AG04449 (cell line): ENCODE results near the gene RFC2.
"Not testable (repeated sequence)": the region's sequence is repeated elsewhere in the genome, so short reads cannot be mapped to it uniquely, and the experiment has no call there.

Experiments
- CTCF ChIA-PET: fragments of 350-600 bp; formaldehyde crosslinking; extraction: SDS; loops from one replicate; lab custom pipeline; 2021; ENCODE audit warnings: antibody characterized with exemption; lab: Yijun Ruan, JAX
- POLR2A ChIA-PET: fragments of 400-600, 350-600 bp; formaldehyde crosslinking; extraction: SDS; loops from one replicate; lab custom pipeline; 2020; ENCODE audit warnings: antibody characterized with exemption, inconsistent platforms; lab: Yijun Ruan, JAX
- DNase-seq: peaks from one replicate; pipeline ENCODE4 v3.0.0-alpha.2; 2010; ENCODE audit warnings: low read depth, low spot score
- H3K4me3 ChIP-seq: 2 replicates; pipeline ENCODE4 v1.5.1; 2011; ENCODE audit warnings: low read depth, mild to moderate bottlenecking, control low read depth, low read length
- CTCF ChIP-seq: IDR thresholded peaks from one replicate; pipeline ENCODE4 v1.5.1; 2011; ENCODE audit warnings: mild to moderate bottlenecking, moderate library complexity, low read length, control low read depth, inconsistent platforms; ENCODE audit not compliant: insufficient read depth; ENCODE audit errors: missing control alignments

Gene RFC2

GRCh38 chr7:74266191-74266963 lies 12.2 kb upstream of the RFC2 start:
- no peak for TF ChIP-seq CTCF
- no peak overlapping the region for H3K4me3 ChIP-seq
- no peak for DNase-seq
- CTCF ChIA-PET, result interaction anchor here (0.7 to 1.3 kb wide), 3 partner anchors 60 to 135 kb away, joined by 3 read pairs; no protein-coding TSS in a partner anchor
- POLR2A ChIA-PET, result interaction anchor here (1.0 kb wide), 1 partner anchor 13 kb away, joined by 4 read pairs; no protein-coding TSS in a partner anchor

- ChIA-PET POLR2A (no interaction called here), CTCF (interaction anchor here (0.9 to 2.0 kb wide), 4 partner anchors 12 to 138 kb away, joined by 3 to 7 read pairs (median 3); no protein-coding TSS in a partner anchor)
- DNase-seq, result no peak
These were observed 9.4 kb upstream of the RFC2 start for GRCh38 chr7:74263399-74264120.

DNA sequence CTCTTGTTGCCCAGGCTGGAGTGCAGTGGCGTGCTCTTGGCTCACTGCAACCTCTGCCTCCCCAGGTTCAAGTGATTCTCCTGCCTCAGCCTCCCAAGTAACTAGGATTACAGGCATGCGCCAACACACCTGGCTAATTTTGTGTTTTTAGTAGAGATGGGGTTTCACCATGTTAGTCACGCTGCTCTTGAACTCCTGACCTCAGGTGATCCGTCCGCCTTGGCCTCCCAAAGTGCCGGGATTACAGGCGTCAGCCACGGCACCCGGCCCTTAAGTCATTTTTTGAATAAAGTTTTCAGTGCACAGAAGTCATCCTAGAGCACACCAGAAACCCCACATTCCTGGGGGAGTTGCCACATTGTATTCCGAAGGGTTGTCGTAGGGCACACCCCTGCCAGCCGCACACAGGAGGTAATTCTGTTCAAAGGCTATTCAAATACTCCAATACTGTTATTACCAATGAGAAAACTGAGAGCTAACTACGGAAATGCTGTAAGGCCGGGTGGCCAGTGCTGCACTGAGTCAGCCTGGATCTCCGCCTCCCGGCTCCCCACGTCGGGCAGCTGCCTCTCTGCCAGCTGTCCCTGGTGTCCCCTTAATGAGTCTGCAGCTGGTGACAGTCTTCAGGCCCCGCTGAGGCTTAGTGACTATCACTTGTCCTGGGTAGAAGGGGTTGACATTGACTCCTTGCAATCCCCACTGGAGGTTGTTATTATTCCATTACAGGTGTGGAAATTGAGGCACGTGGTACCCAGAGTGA lies 8.6 kb upstream of the RFC2 start:
- TF ChIP-seq CTCF, result no peak
- DNase-seq, result no peak
- H3K4me3 ChIP-seq, result no peak overlapping the region
- ChIA-PET CTCF (interaction anchor here (1.0 to 2.0 kb wide), 2 partner anchors 12 to 138 kb away, joined by 3 to 7 read pairs; no protein-coding TSS in a partner anchor), POLR2A (no interaction called here)

More at GRCh38 chr7:74263399-74264120, 9.4 kb upstream of the RFC2 start:
- no peak for TF ChIP-seq CTCF
- no peak overlapping the region for H3K4me3 ChIP-seq

- POLR2A ChIA-PET, result no interaction called here
- no peak overlapping the region for H3K4me3 ChIP-seq
- CTCF ChIA-PET, result interaction anchor here (1.1 to 1.2 kb wide), 2 partner anchors 52 to 142 kb away, joined by 4 read pairs; no protein-coding TSS in a partner anchor
- DNase-seq, result no peak
- TF ChIP-seq CTCF, result no peak
These were observed 4.4 kb upstream of the RFC2 start for GRCh38 chr7:74258639-74259038.

- H3K4me3 ChIP-seq, result no peak overlapping the region; the same call in 1 of the 2 replicates
- ChIA-PET POLR2A (interaction anchor here (1.1 kb wide), 1 partner anchor 22 kb away, joined by 3 read pairs; no protein-coding TSS in a partner anchor), CTCF (interaction anchor here (0.7 to 1.5 kb wide), 4 partner anchors 28 to 144 kb away, joined by 3 to 5 read pairs (median 4); no protein-coding TSS in a partner anchor)
- no peak for TF ChIP-seq CTCF
- peak; percentile 88 for DNase-seq
These were observed 2.6 kb upstream of the RFC2 start for GRCh38 chr7:74256491-74257408.

GRCh38 chr7:74255461-74255860 lies 1.3 kb upstream of the RFC2 start:
- POLR2A ChIA-PET, DNase-seq, CTCF ChIA-PET, H3K4me3 ChIP-seq: not testable (repeated sequence)
